CD14-positive monocyte (primary cell): Measurements from ENCODE around the gene FREM1. TPM values are rescaled to one million over a fixed set of nuclear protein-coding genes. Genes with fewer than 3 reads are reported as not detected.

ENCODE experiments used
- DNase-seq, 3 donors: peaks; one replicate each; pipeline ENCODE4 v3.0.0-alpha.2; 2011 to 2022
- H2AFZ ChIP-seq: 2 replicates; pipeline ENCODE4 v1.6.0; 2012; ENCODE audit warnings: mild to moderate bottlenecking, low read depth, low read length, inconsistent platforms; ENCODE audit not compliant: insufficient read depth, poor library complexity, severe bottlenecking
- H3K27ac ChIP-seq, 2 donors: 1 replicate in 1 of 2; 2 replicates in 1 of 2; pipeline ENCODE4 v1.5.1; 2012 to 2013; ENCODE audit warnings: low read length in 2 of 2, control low read depth in 1 of 2, inconsistent platforms in 1 of 2, low read depth in 1 of 2, mild to moderate bottlenecking in 1 of 2
- H3K27me3 ChIP-seq, 2 donors: one replicate each; pipeline versions ENCODE4 v1.6.0 to v1.6.1; 2011 to 2013; ENCODE audit warnings: low read length in 2 of 2; ENCODE audit not compliant: control insufficient read depth in 2 of 2, insufficient read depth in 2 of 2
- H3K36me3 ChIP-seq, 2 donors: replicated peaks in 1 of 2; 1 replicate in 1 of 2; 2 replicates in 1 of 2; pipeline versions ENCODE4 v1.5.1 to v1.6.1; 2012 to 2013; ENCODE audit warnings: low read length in 2 of 2, control low read depth in 1 of 2, inconsistent platforms in 1 of 2, mild to moderate bottlenecking in 1 of 2; ENCODE audit not compliant: insufficient read depth in 2 of 2, control insufficient read depth in 1 of 2
- H3K4me1 ChIP-seq, 2 donors: 1 replicate in 1 of 2; 2 replicates in 1 of 2; pipeline versions ENCODE4 v1.5.1 to v1.6.1; 2012 to 2013; ENCODE audit warnings: low read length in 2 of 2, control low read depth in 1 of 2, inconsistent platforms in 1 of 2, mild to moderate bottlenecking in 1 of 2, moderate library complexity in 1 of 2; ENCODE audit not compliant: insufficient read depth in 2 of 2, control insufficient read depth in 1 of 2
- H3K4me2 ChIP-seq: replicated peaks from 2 replicates; pipeline ENCODE3; 2012; ENCODE audit warnings: low read length, moderate library complexity, mild to moderate bottlenecking; ENCODE audit not compliant: poor library complexity, severe bottlenecking; ENCODE audit errors: extremely low read depth
- H3K4me3 ChIP-seq, 3 experiments: fragments of 200-600 bp in 1 of 3; sonication (generic) in 1 of 3; replicated peaks in 1 of 3; 1 replicate in 2 of 3; 2 replicates in 1 of 3; pipeline ENCODE4 v1.5.1; 2011 to 2013; ENCODE audit warnings: low read length in 3 of 3, mild to moderate bottlenecking in 3 of 3, control low read depth in 2 of 3, low read depth in 2 of 3, inconsistent platforms in 1 of 3, moderate library complexity in 1 of 3
- H3K79me2 ChIP-seq: 2 replicates; pipeline ENCODE4 v1.6.0; 2012; ENCODE audit warnings: mild to moderate bottlenecking, control low read depth, inconsistent platforms, low read length, moderate library complexity; ENCODE audit not compliant: insufficient read depth
- H3K9ac ChIP-seq: 2 replicates; pipeline ENCODE4 v1.6.0; 2017; ENCODE audit warnings: low read length, mild to moderate bottlenecking; ENCODE audit not compliant: insufficient read depth, poor library complexity, severe bottlenecking
- H3K9me3 ChIP-seq, 2 donors: replicated peaks in 1 of 2; 1 replicate in 1 of 2; 2 replicates in 1 of 2; pipeline versions ENCODE4 v1.5.1 to v1.6.1; 2012 to 2013; ENCODE audit warnings: low read length in 2 of 2, control low read depth in 1 of 2; ENCODE audit not compliant: control insufficient read depth in 1 of 2, insufficient read depth in 1 of 2
- H4K20me1 ChIP-seq: 2 replicates; pipeline ENCODE4 v1.6.0; 2012; ENCODE audit warnings: mild to moderate bottlenecking, low read length, control low read depth, moderate library complexity; ENCODE audit not compliant: insufficient read depth
- H3K27ac Mint-ChIP-seq, 7 donors: one replicate each; pipeline ENCODE4 v1.8.0; 2020; ENCODE audit warnings: mild to moderate bottlenecking in 7 of 7, mixed read lengths in 7 of 7, moderate library complexity in 6 of 7, inconsistent platforms in 2 of 7
- H3K27me3 Mint-ChIP-seq, 3 donors: one replicate each; pipeline ENCODE4 v1.8.0; 2021 to 2022; ENCODE audit warnings: low read depth in 3 of 3, mild to moderate bottlenecking in 3 of 3, mixed read lengths in 3 of 3, moderate library complexity in 3 of 3, inconsistent platforms in 1 of 3
- H3K36me3 Mint-ChIP-seq, 2 donors: one replicate each; pipeline ENCODE4 v1.8.0; 2020; ENCODE audit warnings: mixed read lengths in 2 of 2, inconsistent platforms in 1 of 2, mild to moderate bottlenecking in 1 of 2
- H3K4me1 Mint-ChIP-seq: one replicate; pipeline ENCODE4 v1.8.0; 2020; ENCODE audit warnings: mild to moderate bottlenecking, mixed read lengths
- H3K4me3 Mint-ChIP-seq, 2 donors: one replicate each; pipeline ENCODE4 v1.8.0; 2020; ENCODE audit warnings: mild to moderate bottlenecking in 2 of 2, mixed read lengths in 2 of 2, moderate library complexity in 1 of 2
- H3K9me3 Mint-ChIP-seq, 7 donors: one replicate each; pipeline ENCODE4 v1.8.0; 2020 to 2022; ENCODE audit warnings: mixed read lengths in 7 of 7, mild to moderate bottlenecking in 6 of 7, moderate library complexity in 6 of 7, inconsistent platforms in 2 of 7
- WGBS: methylation state at CpG from one replicate; pipeline ENCODE4 v1.1.5; 2013; ENCODE audit warnings: missing lambda C conversion rate; ENCODE audit not compliant: insufficient coverage; 5-methylcytosine and 5-hydroxymethylcytosine counted together
- intact Hi-C, 2 donors: fragments of 100-400 bp; cut with micrococcal nuclease; formaldehyde crosslinking; loops; one replicate each; pipeline versions ENCODE4 v1.15.0 to v1.15.1; 2023
- polyA plus RNA-seq, 3 donors: library from polyadenylated mRNA; depleted of rRNA in 1 of 3; unstranded in 2 of 3; stranded (reverse) in 1 of 3; fragments of 300-500 nt in 2 of 3; fragments of >200 nt in 1 of 3; fragmentation: Illumina TruSeq in 2 of 3; gene quantifications; 1 replicate in 2 of 3; 2 replicates in 1 of 3; pipeline ENCODE4 v1.2.3, GENCODE V29; 2012 to 2021
- TF ChIP-seq, protein P1 (sequence below): fragments of 200-600 bp; IDR thresholded peaks from one replicate; pipeline ENCODE4 v1.8.0; 2022; ENCODE audit warnings: antibody characterized with exemption, mild to moderate bottlenecking

Gene FREM1
- polyA plus RNA-seq, 3 donors = not detected

DNA sequence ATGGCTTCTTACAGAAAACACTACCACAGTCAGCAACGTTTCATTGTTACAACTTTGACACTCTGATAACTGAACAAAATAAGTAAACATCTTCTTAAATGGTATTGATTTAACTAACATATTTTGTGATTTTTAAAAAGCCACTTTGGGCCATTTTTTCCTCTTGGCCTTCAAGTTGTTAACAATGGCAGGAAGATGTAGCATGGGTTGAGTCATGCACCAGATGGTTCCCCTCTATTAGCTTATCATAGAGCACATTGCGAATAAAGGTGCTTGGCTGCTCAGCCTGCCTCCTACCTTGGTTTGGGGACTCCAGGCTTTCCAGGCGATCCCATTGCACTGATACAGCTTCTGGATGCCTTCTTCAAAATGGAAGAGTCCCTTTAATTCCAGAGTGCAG, 163.6 kb downstream of the FREM1 start:
- Histone ChIP-seq H3K27me3 (no peaks in the 10 kb centered on the region), H3K36me3 (no peaks in the 10 kb centered on the region), H3K27ac (no peak overlapping the region), H4K20me1 (no peaks in the 10 kb centered on the region), H3K9me3 (no peaks in the 10 kb centered on the region), H3K4me1 (no peaks in the 10 kb centered on the region), H3K4me2 (no peak overlapping the region), H2AFZ (no peak overlapping the region), H3K9ac (no peak overlapping the region), H3K4me3 (no peak overlapping the region), H3K79me2 (no peaks in the 10 kb centered on the region)
- intact Hi-C loops = no loop called here
- no peak for DNase-seq
- WGBS = 88% methylated on average over 1 of the region's 3 CpGs
- H3K27me3 Mint-ChIP-seq = peaks cover 0 to 3% (median 2%) of the 10 kb centered on the region in 3 donors
- no peak overlapping the region for H3K4me3 Mint-ChIP-seq
- peaks cover 0 to 2% (median 0%) of the 10 kb centered on the region in 7 donors for H3K9me3 Mint-ChIP-seq
- TF ChIP-seq, protein P1, sequence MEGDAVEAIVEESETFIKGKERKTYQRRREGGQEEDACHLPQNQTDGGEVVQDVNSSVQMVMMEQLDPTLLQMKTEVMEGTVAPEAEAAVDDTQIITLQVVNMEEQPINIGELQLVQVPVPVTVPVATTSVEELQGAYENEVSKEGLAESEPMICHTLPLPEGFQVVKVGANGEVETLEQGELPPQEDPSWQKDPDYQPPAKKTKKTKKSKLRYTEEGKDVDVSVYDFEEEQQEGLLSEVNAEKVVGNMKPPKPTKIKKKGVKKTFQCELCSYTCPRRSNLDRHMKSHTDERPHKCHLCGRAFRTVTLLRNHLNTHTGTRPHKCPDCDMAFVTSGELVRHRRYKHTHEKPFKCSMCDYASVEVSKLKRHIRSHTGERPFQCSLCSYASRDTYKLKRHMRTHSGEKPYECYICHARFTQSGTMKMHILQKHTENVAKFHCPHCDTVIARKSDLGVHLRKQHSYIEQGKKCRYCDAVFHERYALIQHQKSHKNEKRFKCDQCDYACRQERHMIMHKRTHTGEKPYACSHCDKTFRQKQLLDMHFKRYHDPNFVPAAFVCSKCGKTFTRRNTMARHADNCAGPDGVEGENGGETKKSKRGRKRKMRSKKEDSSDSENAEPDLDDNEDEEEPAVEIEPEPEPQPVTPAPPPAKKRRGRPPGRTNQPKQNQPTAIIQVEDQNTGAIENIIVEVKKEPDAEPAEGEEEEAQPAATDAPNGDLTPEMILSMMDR = no peak
- H3K36me3 Mint-ChIP-seq = no peaks in the 10 kb centered on the region
- no peaks in the 10 kb centered on the region for H3K4me1 Mint-ChIP-seq
- H3K27ac Mint-ChIP-seq = no peak overlapping the region

DNA sequence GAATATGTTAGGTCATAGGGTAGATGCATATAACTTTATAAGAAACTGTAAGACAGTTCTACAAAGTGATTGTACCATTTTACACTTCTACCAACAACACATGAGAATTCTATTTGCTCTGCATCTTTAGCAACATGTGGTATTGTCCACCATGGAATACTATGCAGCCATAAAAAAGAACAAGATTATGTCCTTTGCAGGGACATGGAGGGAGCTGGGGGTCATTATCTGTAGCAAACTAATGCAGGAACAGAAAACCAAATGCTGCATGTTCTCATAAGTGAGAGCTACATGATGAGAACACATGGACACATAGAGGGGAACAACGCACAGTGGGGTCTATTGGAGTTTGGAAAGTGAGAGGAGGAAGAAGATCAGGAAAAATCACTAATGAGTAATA, 165.5 kb downstream of the FREM1 start:
- no peaks in the 10 kb centered on the region for H3K36me3 Mint-ChIP-seq
- DNase-seq = no peak

More for the DNA sequence above, 165.5 kb downstream of the FREM1 start:
- intact Hi-C loops = no loop called here
- H3K9me3 Mint-ChIP-seq = peaks cover 0 to 2% (median 0%) of the 10 kb centered on the region in 7 donors
- H3K27ac ChIP-seq = no peak overlapping the region
- 100% methylated on average over 1 of the region's 1 CpG for WGBS
- H3K27me3 Mint-ChIP-seq = peaks cover 2 to 5% (median 2%) of the 10 kb centered on the region in 3 donors
- H3K4me1 ChIP-seq = no peaks in the 10 kb centered on the region
- no peak overlapping the region for H3K4me2 ChIP-seq
- TF ChIP-seq, protein P1 = no peak
- no peaks in the 10 kb centered on the region for H3K27me3 ChIP-seq
- no peaks in the 10 kb centered on the region for H3K79me2 ChIP-seq
- H4K20me1 ChIP-seq = no peaks in the 10 kb centered on the region
- H3K27ac Mint-ChIP-seq = no peak overlapping the region
- no peak overlapping the region for H3K4me3 Mint-ChIP-seq
- no peak overlapping the region for H2AFZ ChIP-seq
- H3K9ac ChIP-seq = no peak overlapping the region
- H3K9me3 ChIP-seq = no peaks in the 10 kb centered on the region
- H3K4me3 ChIP-seq = no peak overlapping the region
- no peaks in the 10 kb centered on the region for H3K4me1 Mint-ChIP-seq
- no peaks in the 10 kb centered on the region for H3K36me3 ChIP-seq
